HG03457 (cell line): ENCODE results near the gene ARHGAP31.
A peak's percentile ranks its signal among the peaks of the same experiment; 100 is the strongest.

ENCODE experiments used
- ATAC-seq: cut with Tn5 transposase; IDR thresholded peaks from one replicate; pipeline ENCODE4 v1.9.1; 2021; ENCODE audit warnings: moderate number of reproducible peaks; ENCODE audit not compliant: unreplicated experiment

Gene ARHGAP31

DNA sequence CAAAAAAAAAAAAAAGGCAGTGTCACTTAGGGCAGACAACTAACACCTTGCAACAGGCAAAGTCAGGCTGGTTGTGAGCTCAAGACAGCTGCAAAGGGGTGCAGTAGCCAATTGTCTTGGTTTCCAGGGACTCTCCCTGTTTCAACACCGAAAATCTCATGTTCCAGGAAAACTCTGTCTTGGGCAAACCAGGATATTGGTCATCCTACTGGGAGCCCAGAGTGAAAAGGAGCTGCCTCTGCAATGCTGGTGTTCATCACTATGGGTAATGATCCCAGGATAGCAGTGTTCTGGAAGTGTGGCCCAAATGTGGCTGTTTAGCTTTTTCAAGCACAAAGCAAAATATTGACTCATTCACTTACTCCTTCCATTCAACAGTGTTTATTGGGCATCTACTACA is 82.6 kb downstream of the ARHGAP31 start:
- ATAC-seq, result no peak

DNA sequence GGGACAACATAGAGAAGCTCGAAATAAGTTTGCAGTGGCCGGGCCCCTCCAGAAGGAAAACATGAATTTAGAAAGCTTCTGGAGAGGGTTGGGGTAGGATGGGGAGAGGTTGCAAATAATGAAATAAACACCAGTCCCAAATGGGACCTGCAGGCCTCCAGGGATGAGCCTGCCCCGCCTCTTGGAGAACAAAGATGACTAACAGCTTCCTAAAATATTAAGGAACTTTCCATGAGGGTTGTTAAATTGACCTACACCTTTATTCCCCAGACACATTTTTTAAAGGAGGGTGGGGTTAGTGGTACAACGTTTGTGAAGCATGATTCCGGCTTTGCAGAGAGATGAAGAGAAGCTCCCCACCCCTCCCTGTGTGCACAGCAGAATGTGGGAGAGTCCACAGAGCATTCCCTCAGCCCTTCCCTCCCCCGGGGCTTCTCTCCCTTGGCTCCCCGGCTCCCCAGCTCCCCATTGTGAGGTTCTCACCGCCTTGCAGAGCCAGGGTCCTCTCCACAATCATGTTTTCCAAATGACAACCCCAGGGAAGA is 84.1 kb downstream of the ARHGAP31 start:
- no peak for ATAC-seq

DNA sequence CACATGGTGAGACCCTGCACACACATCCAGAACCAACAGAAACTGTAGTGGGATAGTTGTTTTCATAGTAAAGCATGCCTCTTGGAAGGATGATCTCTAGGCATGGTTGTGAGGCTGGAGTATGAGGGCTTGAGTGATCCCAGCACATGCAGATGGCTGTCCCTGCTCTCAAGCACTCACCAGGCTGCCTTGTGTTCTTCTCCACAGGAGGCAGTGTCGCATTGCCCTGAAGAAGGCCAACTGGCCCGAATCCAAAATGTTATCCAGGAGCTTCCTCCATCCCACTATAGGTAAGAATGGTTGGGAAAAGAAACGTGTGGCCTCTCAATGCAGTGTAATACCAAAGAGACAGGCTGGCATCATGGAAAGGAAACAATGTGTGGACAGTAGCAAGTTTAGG is 86.5 kb downstream of the ARHGAP31 start:
- ATAC-seq, result no peak

DNA sequence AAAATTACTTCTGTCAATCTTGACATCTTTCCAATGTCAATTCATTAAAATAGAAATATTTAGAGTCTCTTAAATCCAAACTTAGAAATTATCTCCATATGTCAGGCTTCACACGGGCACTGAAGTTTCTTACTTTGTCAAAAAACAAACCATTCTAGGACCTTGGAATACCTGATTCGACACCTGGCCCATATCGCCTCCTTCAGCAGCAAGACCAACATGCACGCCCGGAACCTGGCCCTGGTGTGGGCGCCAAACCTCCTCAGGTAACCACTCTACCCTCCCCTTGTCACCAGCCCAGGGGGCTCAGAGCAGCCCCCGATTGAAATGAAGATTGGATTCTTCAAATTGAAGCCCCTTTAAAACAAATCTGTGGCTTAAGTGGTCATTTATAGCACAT is 88.0 kb downstream of the ARHGAP31 start:
- ATAC-seq, result no peak

DNA sequence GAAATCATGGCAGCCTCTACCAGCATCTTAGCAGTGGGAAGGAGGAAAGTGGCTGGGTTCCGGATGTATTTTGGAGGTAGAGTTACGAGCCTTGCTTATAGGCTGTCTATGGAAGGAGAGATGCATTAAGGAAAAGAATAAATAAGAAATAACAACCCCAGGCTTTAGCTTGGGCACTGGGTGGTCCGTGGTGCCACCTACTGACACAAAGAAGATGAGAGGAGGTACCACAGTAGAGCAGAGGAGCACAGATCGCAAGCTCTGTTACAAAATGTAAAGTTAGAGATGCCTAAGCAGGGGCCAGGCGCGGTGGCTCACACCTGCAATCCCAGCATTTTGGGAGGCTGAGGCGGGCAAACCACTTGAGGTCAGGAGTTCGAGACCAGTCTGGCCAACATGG is 94.4 kb downstream of the ARHGAP31 start:
- no peak for ATAC-seq

DNA sequence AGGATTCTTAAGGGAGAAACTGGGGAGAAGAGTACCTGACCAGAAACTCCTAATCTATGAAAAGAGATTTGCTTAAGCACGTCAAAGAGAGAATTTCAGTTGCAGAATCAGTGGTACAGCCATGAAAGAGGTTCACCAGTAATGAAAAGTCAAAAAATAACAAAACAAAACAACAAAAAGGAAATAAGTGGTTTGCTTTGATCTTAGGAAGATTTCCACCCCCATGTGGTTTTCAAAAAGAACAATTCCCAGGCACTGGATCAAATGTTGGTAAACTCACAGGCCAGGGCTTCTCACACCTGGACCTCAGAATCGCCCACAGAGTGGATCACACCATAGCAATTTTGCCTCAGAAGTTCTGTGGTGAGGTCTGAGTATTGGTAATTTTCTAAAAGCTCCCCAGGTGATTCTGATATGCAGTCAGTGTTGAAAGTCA is 101.8 kb downstream of the ARHGAP31 start:
- peak; percentile 57 for ATAC-seq

DNA sequence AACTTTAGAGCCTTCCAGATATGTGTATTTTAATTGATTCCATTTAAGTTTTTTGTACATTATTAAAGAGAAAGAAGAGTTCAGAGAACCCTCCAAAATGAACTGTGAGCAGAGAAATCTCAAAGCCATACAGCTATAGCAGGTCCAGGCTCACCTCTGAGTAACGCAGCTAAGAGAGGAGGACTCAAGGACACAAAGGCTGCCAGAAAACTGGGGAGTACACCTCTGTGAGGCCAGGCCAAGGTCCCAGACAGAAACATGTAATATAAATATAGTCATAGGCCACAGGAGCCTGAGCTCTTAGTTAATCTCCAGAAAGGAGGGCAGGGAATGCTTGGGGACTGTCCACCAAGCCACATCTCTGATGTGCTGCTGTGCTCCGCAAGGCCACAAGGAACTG is 102.7 kb downstream of the ARHGAP31 start:
- no peak for ATAC-seq

DNA sequence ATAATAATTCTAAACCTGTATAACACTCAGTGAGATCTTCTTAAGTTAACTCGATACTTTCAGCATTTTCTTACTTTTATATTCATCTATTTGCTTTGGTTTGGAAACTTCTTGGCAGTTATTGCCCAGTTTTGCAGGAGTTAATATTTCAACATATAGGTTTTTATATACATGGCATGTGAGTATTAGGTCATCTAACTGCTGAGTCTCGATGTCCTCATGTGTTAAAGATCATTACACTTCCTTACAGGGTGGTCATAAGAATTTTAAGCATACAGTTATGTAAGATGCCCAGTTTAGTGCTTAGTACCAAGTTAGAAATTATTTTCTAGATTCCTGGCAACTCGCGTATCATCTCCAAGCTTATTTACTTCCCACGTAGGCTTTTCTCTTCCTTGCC is 106.3 kb downstream of the ARHGAP31 start:
- no peak for ATAC-seq

DNA sequence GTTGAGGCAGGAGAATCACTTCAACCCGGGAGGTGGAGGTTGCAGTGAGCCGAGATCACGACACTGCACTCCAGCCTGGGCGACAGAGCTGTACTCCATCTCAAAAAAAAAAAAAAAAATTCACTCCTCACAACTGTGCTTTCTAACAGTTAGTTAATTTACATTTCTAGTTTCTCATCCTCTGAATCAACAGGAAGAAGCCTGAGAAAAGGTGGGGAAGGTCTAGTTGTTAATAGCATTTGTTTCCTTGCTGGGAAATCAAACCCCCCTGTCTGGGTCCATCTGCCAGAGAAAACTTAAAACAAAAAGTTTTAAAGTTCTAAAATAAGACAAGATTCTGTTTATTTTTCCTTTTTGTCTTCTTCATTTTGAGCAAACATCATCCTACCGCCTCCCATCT is 106.9 kb downstream of the ARHGAP31 start:
- ATAC-seq, result no peak

DNA sequence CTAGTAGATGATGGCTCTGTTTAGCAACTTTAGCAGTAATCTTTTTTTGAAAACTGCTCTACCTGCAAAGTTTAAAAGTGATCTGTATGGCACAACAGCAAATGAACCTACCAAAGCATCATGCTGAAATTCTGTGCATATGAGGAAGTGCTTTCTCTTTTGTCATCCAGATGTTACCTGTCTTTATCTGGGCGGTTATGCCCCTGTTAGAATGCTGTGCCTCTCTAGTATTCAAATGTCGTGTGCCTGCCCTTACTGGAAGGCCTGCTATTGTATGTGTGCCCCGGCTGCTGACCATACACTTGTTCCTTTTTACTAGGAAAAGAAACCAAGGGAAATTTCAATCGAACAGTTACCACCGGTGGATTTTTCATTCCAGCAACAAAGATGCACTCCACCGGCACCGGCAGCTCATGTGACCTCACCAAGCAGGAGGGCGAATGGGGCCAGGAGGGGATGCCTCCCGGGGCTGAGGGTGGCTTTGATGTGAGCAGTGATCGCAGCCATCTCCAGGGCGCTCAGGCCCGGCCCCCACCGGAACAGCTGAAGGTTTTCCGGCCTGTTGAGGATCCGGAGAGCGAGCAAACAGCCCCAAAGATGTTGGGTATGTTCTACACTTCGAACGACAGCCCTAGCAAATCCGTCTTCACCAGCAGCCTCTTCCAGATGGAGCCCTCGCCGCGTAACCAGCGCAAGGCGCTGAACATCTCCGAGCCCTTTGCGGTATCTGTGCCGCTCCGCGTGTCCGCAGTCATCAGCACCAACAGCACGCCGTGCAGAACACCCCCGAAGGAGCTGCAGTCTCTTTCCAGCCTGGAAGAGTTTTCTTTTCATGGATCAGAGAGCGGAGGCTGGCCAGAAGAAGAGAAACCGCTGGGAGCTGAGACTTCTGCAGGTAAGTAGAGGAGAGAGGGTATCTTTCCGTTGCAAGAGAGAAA is 107.6 kb downstream of the ARHGAP31 start:
- ATAC-seq, result no peak

DNA sequence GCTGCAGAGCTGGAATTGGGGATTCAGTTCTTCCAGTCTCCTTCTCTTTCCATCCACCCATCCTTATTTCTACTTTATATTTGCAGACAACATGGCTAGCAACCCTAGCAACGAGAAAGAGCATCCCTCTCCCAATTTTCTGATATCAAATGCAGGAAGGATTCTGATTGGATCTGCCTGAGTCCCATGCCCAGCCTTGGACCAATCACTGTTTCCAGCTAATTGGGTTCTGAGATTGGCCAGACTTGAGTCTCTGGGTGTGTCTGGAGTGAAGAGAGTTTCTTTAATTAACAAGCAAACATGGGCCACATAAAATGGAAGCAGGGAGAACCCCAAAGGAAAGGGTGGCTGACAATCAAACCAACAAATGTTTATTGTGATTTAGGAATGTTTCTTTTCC is 108.6 kb downstream of the ARHGAP31 start:
- no peak for ATAC-seq

DNA sequence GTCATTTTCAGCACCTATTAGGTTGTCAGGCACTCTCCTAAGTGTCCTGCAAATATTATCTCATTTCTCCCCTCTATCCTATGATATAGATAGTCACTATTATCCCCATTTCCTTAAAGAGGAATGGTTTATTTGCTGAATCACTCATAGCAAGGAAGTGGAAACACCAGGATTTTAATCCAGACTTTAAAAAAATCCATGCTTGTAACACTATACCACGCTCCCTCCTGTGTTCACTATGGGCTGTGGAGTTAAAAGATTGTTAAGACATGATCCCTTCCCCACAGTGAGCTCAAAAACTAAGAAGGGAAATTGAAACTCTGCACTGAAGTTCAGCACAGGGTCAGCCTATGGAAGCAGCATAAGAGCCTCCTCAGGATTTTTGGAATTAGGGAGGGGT is 109.0 kb downstream of the ARHGAP31 start:
- ATAC-seq, result no peak

DNA sequence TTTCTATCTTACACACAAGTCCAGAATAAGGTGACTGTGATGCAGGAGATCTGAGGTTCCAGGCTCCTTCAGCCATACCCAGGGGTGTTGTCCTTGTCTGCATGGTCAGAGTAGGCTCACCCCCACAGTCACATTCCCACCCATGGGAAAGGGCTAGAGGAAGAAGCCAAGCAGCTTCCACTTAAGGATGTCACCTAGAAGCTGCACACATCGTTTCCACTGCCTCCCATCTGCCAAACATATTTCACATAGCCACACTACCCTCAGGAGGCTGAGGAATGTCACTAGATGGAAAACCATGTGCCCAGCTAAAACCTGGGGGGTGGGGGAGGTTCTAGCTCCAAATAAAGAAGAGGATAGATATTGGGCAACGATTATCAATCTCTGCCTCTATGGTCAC is 111.1 kb downstream of the ARHGAP31 start:
- no peak for ATAC-seq

DNA sequence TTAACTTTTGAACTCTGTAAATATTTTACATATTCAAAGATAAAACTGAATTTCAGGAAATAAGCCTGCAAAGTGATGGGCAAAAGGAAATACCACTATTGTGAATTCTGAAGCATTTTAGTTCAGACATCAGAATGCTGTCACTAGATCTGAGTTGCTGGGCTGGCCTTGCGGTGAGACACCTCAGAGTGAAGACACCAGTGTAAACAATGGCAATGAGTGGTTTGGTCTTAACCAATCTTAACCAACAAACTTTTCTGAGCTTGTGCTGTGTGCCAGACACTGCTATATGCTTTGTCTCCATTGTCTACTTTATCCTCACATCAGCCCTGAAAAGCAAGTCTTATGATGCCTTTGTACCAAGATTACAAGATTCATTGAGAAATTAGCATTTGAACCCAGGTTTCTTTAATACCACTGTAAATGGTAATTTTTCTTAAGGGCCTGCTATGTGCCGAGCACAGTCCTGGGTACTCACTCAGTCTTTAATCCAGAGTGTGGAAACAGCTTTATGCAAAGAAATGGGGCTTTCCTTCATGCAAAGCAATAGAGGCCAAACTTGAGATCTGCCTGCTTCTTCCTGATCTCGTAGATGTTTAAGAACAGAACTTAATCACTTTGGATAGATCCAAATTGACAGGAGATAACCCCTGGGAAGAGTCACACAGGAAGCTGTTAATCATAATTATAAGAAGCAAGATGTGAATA is 114.2 kb downstream of the ARHGAP31 start:
- peak; percentile 55 for ATAC-seq

DNA sequence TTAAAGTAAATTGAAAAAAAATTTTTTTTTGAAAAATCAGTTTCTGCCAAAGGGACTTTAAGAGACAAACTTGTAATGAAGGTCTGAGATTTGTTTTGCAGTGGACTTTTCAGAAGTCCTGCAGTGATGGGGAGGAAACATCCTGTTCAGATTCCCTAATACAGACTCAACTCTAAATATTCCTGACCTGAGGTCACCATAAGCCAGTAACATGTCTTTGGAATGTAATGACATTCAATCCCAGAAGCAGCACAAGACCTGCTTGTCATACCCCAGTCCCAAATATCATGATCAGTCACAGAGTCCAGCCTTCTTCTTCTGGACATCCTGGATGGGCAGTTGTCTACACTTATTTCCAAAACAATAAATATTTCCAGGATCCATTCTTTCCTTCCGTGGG is 115.7 kb downstream of the ARHGAP31 start:
- no peak for ATAC-seq

DNA sequence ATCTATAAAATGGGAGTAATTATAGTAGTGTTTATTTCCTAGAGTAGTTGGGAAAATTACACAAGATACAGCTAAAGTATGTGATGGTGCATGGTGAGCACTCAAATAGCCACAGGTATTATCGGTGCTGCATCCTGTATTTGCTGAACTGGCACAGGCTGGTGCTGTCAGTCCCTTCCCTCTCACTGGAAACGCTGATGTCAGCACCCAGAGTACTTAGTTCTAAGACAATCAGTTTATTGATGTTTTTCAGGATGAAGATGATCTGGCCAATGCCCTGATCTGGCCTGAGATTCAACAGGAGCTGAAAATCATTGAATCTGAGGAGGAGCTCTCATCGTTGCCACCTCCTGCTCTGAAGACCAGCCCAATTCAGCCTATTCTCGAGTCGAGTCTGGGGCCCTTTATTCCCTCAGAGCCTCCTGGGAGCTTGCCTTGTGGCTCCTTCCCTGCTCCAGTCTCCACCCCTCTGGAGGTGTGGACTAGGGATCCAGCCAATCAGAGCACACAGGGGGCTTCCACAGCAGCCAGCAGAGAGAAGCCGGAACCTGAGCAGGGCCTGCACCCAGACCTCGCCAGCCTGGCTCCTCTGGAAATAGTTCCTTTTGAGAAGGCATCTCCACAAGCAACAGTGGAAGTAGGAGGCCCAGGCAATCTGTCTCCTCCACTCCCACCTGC is 119.6 kb downstream of the ARHGAP31 start:
- no peak for ATAC-seq

DNA sequence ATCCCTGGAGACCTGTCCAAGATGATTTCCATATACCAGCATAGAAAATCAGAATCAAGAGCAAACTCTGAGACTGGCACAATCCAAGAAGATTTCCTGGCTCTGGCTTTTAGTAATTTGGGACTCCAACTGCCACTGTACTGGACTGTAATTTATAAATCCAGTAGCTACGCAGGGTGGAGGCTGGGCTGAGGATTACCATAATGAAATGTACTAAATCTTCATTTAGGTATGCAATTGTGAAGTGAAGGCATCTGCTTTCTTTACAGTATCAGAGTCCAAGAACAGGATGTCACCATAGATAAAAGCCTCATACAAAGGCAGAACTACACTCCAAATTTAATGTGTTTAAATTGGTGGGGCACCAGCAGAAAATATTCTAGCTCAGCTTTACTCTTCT is 122.7 kb downstream of the ARHGAP31 start:
- no peak for ATAC-seq

DNA sequence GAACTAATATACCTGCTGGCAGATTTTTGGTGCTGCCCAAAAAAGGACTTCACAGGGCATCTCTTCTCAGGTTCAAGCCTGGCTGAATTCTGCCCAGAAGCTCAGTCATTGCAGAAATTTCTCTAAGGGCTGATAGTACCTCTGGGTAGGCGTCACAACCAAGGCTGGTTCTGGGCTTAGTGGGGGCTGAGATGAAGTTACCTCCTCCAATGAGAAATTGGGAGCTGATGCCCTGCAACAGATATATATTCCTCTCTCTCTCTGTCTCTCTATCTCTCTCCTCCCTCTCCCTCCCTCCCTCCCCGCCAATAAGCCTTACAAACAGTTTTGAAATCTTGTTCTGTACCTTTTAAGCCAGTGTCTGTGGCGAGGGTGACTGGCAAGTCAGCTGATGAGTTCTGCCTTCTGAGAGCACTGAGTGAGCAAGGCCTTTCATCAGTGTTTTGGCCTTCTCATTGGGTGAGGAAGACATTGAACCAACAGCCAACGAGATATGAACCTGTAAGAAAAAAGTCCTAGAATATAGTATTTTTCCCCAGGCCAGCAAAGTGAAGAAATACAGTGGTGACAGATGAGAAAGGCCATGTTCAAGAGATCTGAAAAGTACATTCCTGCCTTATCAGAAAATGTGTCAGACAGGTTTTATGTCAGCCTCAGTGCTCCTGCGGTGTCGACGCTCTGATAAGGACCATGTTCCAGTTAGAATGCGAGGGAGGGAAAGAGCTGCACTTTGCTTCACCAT is 123.8 kb downstream of the ARHGAP31 start:
- no peak for ATAC-seq

DNA sequence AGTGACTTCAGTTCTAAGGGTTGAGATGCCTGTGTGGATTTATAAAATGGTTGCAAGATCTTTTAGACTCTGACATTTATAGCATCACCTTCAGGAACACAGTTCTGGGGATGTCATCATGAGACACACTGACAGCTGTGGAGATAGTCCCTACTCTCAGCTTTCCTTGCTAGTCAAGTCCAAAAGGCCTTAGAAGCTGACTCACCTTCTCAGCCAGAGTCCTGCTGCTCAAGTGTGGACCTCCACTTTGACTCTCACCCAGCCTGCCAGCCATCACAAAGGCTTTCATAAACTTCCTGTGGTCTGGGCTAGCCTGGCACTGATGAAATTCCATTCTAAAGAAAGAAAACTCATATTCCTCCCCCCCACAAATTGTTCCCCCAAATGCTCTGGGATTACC is 124.5 kb downstream of the ARHGAP31 start:
- ATAC-seq, result no peak

DNA sequence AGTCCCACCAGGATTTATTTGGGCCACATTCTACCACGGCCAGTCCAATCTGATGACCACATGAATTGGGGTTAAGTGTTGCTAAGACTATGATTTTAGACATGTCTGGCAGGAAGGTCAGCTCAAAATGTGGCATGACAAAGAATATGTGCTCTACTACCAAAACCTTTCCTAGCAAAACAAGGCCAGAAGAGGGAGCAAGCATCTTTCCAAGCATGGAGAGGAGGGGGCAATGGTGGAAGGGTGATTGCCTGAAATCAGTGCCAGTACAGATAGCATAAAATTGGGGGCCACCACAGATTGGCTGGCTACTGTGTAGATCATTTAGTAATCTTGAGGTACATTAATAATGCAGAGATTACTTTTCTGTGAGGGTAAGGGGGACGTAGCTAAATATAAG is 126.0 kb downstream of the ARHGAP31 start:
- ATAC-seq, result no peak

DNA sequence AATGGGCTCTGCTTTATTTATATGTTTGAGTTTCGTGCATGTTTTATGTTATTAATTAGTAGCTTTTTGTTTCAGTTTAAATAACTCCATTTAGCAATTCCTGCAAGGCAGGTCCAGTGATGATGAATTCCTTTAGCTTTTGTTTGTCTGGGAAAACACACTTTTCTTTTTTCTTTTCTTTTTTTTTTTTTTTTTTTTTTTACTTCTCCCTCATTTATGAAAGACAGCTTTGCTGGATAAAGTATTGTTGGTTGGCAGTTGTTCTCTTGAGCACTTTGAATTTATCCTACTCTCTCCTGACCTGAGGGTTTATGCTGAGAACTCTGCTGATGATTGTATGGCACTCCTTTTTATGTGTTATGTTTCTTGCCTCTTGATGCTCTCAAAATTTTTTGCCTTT is 133.5 kb downstream of the ARHGAP31 start:
- no peak for ATAC-seq
